ENCODE data around the gene UGT1A10. TPM values are rescaled to one million over a fixed set of nuclear protein-coding genes. Genes with fewer than 3 reads are reported as not detected.

UGT1A10 gene
- total and polyA plus RNA-seq, 4 donors = 0.03 to 0.14 TPM; not detected in 2

DNA sequence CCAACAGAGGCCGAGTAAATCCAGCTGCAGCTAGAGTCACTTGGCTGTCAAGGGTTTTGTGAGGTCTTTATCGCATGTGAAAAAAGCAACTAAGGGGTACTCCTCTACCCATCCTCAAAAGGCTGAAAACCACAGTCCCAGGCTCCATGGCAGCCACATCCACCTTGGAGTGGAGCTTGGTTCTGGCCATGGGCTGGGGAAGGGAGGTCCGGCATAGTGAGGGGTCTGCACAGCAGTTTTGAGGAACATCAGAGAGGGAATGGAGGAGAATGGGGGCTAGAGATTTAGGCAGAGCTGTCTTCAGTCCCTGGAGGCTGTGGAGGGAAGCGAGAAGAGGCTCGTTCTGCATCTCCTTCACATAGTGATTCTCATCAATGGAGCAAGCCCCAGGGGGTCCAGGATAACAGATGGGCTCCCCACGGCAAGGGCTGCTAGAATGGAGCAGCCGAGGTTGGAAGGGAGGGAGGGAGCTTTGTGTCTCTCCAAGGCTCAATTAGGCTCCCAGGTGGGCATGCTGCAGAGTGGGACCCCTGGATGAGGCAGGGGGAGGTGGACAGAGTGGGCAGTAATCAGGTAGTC is 162.9 kb downstream of the UGT1A10 start:
- H3K9ac ChIP-seq (ENCODE audit: insufficient read depth in 1 of 2, low read length in 2 of 2) = no peak overlapping the region
- no peak overlapping the region for H3K27ac ChIP-seq (ENCODE audit: low read depth in 1 of 2, low read length in 1 of 2)
- H3K4me3 ChIP-seq = no peak overlapping the region
- no peaks in the 10 kb centered on the region for H3K27me3 ChIP-seq (ENCODE audit: control insufficient read depth in 3 of 3, insufficient read depth in 3 of 3, low read length in 2 of 3)
- no peaks in the 10 kb centered on the region for H3K9me3 ChIP-seq (ENCODE audit: control insufficient read depth in 4 of 4, insufficient read depth in 3 of 4, low read length in 3 of 4)
- DNase-seq = no peak
- no peak for ATAC-seq (ENCODE audit: insufficient read depth, low FRiP score)
- H3K4me1 ChIP-seq (ENCODE audit: control insufficient read depth in 5 of 5, insufficient read depth in 5 of 5, low read length in 5 of 5) = no peaks in the 10 kb centered on the region
- WGBS, 2 donors = 63 to 68% methylated on average over 7 of the region's 7 CpGs
- no peaks in the 10 kb centered on the region for H3K36me3 ChIP-seq (ENCODE audit: control insufficient read depth in 4 of 4, insufficient read depth in 4 of 4, low read length in 4 of 4)
- TF ChIP-seq, protein P1, sequence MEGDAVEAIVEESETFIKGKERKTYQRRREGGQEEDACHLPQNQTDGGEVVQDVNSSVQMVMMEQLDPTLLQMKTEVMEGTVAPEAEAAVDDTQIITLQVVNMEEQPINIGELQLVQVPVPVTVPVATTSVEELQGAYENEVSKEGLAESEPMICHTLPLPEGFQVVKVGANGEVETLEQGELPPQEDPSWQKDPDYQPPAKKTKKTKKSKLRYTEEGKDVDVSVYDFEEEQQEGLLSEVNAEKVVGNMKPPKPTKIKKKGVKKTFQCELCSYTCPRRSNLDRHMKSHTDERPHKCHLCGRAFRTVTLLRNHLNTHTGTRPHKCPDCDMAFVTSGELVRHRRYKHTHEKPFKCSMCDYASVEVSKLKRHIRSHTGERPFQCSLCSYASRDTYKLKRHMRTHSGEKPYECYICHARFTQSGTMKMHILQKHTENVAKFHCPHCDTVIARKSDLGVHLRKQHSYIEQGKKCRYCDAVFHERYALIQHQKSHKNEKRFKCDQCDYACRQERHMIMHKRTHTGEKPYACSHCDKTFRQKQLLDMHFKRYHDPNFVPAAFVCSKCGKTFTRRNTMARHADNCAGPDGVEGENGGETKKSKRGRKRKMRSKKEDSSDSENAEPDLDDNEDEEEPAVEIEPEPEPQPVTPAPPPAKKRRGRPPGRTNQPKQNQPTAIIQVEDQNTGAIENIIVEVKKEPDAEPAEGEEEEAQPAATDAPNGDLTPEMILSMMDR (IDR thresholded peaks at IDR 0.05; ENCODE audit: control extremely low read depth, extremely low read depth) = no peak

DNA sequence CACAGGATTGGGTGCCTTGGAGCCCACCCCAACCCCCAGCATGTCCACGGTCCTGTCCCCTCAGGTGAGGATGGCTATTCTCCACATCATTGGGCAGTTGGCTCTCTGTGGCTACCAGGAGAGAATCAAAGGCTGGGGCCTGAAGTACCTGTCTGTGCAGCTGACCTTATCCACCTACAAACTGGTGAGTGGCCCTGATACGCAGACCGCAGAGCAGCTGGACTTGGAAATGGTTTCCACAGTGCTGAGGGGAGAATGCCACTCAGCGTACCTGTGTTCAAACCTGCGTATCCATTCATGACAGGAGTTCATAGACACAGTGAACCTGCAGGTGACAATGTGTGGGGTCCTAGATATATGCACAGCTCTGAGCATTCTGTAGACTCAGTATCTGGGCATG is 163.5 kb downstream of the UGT1A10 start:
- no peak overlapping the region for H3K9ac ChIP-seq (ENCODE audit: insufficient read depth in 1 of 2, low read length in 2 of 2)
- no peaks in the 10 kb centered on the region for H3K27me3 ChIP-seq (ENCODE audit: control insufficient read depth in 3 of 3, insufficient read depth in 3 of 3, low read length in 2 of 3)
- H3K36me3 ChIP-seq (ENCODE audit: control insufficient read depth in 4 of 4, insufficient read depth in 4 of 4, low read length in 4 of 4) = no peaks in the 10 kb centered on the region
- no peaks in the 10 kb centered on the region for H3K9me3 ChIP-seq (ENCODE audit: control insufficient read depth in 4 of 4, insufficient read depth in 3 of 4, low read length in 3 of 4)
- no peak overlapping the region for H3K4me3 ChIP-seq
- DNase-seq (no peak), ATAC-seq (ENCODE audit: insufficient read depth, low FRiP score) (no peak)
- no peak overlapping the region for H3K27ac ChIP-seq (ENCODE audit: low read depth in 1 of 2, low read length in 1 of 2)
- TF ChIP-seq, protein P1 (IDR thresholded peaks at IDR 0.05; ENCODE audit: control extremely low read depth, extremely low read depth) = no peak
- 54 to 83% methylated on average over 5 of the region's 5 CpGs for WGBS, 2 donors
- H3K4me1 ChIP-seq (ENCODE audit: control insufficient read depth in 5 of 5, insufficient read depth in 5 of 5, low read length in 5 of 5) = no peaks in the 10 kb centered on the region

DNA sequence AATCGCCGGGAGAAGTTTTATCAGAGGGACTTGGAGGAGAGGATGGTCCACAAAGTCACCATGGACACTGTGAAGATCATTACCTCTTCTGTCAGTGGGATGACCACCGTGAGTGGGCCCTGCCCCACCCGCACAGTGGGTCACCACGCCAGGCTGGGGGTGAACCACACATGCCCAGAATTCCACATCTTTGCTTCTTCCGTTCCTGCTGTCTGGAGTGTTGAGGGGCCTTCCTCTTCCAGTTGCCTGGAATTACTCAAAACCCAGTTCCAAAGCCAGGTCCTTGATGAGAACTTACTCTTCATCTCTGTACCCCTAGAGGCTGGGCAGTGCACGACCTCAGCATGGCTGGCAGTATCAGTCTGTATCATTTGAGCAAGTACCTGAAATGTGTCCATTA is 164.0 kb downstream of the UGT1A10 start:
- DNase-seq = no peak

More for the DNA sequence above, 164.0 kb downstream of the UGT1A10 start:
- H3K4me1 ChIP-seq (ENCODE audit: control insufficient read depth in 5 of 5, insufficient read depth in 5 of 5, low read length in 5 of 5) = no peaks in the 10 kb centered on the region
- TF ChIP-seq, protein P1 (IDR thresholded peaks at IDR 0.05; ENCODE audit: control extremely low read depth, extremely low read depth) = no peak
- no peak overlapping the region for H3K9ac ChIP-seq (ENCODE audit: insufficient read depth in 1 of 2, low read length in 2 of 2)
- WGBS, 2 donors = 80 to 86% methylated on average over 7 of the region's 7 CpGs
- no peak overlapping the region for H3K4me3 ChIP-seq
- H3K36me3 ChIP-seq (ENCODE audit: control insufficient read depth in 4 of 4, insufficient read depth in 4 of 4, low read length in 4 of 4) = no peaks in the 10 kb centered on the region
- no peak for ATAC-seq (ENCODE audit: insufficient read depth, low FRiP score)
- no peaks in the 10 kb centered on the region for H3K27me3 ChIP-seq (ENCODE audit: control insufficient read depth in 3 of 3, insufficient read depth in 3 of 3, low read length in 2 of 3)
- no peaks in the 10 kb centered on the region for H3K9me3 ChIP-seq (ENCODE audit: control insufficient read depth in 4 of 4, insufficient read depth in 3 of 4, low read length in 3 of 4)
- no peak overlapping the region for H3K27ac ChIP-seq (ENCODE audit: low read depth in 1 of 2, low read length in 1 of 2)

All from lung (tissue), 12 donors.